ENCODE results near the gene DLG1.

Gene DLG1

GRCh38 chr3:196998966-196999760, 299.2 kb downstream of the DLG1 start:
- Histone ChIP-seq H3K9me2 (replicated peaks; ENCODE audit: insufficient read depth, low read length) (no peaks in the 10 kb centered on the region), H3K4me3 (ENCODE audit: low read length) (no peak overlapping the region), H3K36me3 (replicated peaks; ENCODE audit: insufficient read depth, low read length) (no peaks in the 10 kb centered on the region), H3K79me2 (ENCODE audit: low read length) (peaks cover 10% of the 10 kb centered on the region; the same call in 1 of the 2 replicates), H3K9me3 (replicated peaks; ENCODE audit: insufficient read depth, low read length) (no peaks in the 10 kb centered on the region), H3K4me2 (ENCODE audit: low read depth, low read length) (no peak overlapping the region), H3K9ac (ENCODE audit: low read length) (no peak overlapping the region), H3F3A (ENCODE audit: insufficient read depth, low read length) (peaks cover 11% of the 10 kb centered on the region; the same call in 1 of the 2 replicates), H4K20me1 (ENCODE audit: insufficient read depth, low read length) (no peaks in the 10 kb centered on the region), H2AFZ (ENCODE audit: low read length) (no peak overlapping the region), H3K27me3 (replicated peaks; ENCODE audit: insufficient read depth, low read length) (no peaks in the 10 kb centered on the region), H3K27ac (ENCODE audit: low read length) (no peak overlapping the region), H3K4me1 (ENCODE audit: low read length) (no peaks in the 10 kb centered on the region)
- DNase-seq, result no peak
- TF ChIP-seq CTCF (IDR thresholded peaks at IDR 0.05; ENCODE audit: low read length) (no peak), EZH2 (optimal IDR thresholded peaks at IDR 0.05; ENCODE audit: low read depth, low read length) (no peak), EZH2phosphoT487 (IDR thresholded peaks at IDR 0.05; ENCODE audit: low read length) (no peak)

DNA sequence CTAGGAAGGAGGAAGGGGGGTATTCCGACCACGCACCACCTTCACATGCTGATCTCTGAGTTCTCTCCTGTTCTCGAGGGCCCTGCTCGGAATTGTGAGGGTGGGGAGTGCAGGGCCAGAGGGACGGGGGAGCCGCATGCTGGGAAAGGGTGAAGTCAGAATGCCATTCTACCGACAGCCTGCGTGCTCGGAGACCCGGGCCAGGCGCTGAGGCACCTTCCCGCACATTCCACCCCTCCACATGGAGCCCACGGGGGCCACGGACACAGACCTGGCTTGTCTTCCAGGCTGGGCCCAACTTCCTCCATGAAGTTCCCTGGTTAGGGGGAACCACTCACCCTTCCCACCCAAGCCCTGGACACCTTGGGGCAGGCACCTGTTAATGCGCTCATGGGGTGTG, 301.1 kb downstream of the DLG1 start:
- Histone ChIP-seq H4K20me1 (ENCODE audit: insufficient read depth, low read length) (no peaks in the 10 kb centered on the region), H3K4me1 (ENCODE audit: low read length) (no peaks in the 10 kb centered on the region), H3F3A (ENCODE audit: insufficient read depth, low read length) (0 out of 2 replicates have a peak, but pooled peaks cover 4% of the 10 kb centered on the region), H3K4me3 (ENCODE audit: low read length) (no peak overlapping the region), H3K79me2 (ENCODE audit: low read length) (peaks cover 10% of the 10 kb centered on the region; the same call in 1 of the 2 replicates), H3K9me2 (replicated peaks; ENCODE audit: insufficient read depth, low read length) (no peaks in the 10 kb centered on the region), H3K36me3 (replicated peaks; ENCODE audit: insufficient read depth, low read length) (no peaks in the 10 kb centered on the region), H2AFZ (ENCODE audit: low read length) (no peak overlapping the region), H3K27me3 (replicated peaks; ENCODE audit: insufficient read depth, low read length) (no peaks in the 10 kb centered on the region), H3K9ac (ENCODE audit: low read length) (no peak overlapping the region), H3K9me3 (replicated peaks; ENCODE audit: insufficient read depth, low read length) (no peaks in the 10 kb centered on the region), H3K27ac (ENCODE audit: low read length) (no peak overlapping the region), H3K4me2 (ENCODE audit: low read depth, low read length) (no peak overlapping the region)
- TF ChIP-seq EZH2 (optimal IDR thresholded peaks at IDR 0.05; ENCODE audit: low read depth, low read length), result no peak
- no peak for DNase-seq

DNA sequence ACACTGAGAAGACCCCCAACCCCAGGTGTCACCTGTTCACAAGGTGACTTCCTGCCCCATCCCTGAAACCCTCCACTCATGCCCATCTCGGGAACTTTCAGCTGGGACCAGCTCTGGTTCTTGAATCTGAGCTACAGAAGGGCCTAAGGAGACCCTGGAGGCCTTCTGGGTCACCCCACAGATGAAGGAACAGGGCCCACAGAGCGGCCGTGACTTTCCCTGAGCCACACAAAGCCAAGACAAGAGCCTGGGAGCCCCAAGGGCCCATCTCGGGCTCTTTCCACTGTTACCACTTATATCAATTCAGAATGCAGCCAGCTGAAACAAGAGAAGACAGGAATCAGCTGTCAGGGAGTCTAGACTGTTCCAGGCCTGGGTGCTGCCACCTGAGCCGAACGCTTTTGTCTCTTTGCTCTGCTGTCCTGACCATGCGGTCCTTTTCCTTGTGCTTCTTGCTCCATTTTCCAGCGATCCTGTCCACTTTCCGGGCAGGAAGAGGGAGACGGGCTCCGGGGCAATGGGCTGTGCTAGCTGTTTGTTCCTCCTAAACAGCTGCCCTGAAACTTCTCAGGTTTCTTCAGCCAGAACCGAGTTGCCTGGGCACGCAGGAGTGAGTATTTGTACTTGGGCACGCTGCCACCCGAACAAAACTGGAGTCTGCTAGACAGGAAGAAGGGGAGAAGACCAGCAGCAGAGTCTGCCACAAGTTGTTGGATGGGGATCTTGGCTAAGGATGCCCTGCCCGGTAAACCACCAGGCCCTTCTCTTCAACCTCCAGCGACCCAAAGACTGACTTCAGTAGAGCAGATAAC, 301.8 kb downstream of the DLG1 start:
- no peak for TF ChIP-seq EZH2phosphoT487 (IDR thresholded peaks at IDR 0.05; ENCODE audit: low read length)
- TF ChIP-seq EZH2 (optimal IDR thresholded peaks at IDR 0.05; ENCODE audit: low read depth, low read length), result no peak
- TF ChIP-seq CTCF (IDR thresholded peaks at IDR 0.05; ENCODE audit: low read length), result no peak
- Histone ChIP-seq H3F3A (ENCODE audit: insufficient read depth, low read length) (no peaks in the 10 kb centered on the region), H3K4me1 (ENCODE audit: low read length) (no peaks in the 10 kb centered on the region), H3K36me3 (replicated peaks; ENCODE audit: insufficient read depth, low read length) (no peaks in the 10 kb centered on the region), H4K20me1 (ENCODE audit: insufficient read depth, low read length) (no peaks in the 10 kb centered on the region), H3K4me3 (ENCODE audit: low read length) (no peak overlapping the region), H2AFZ (ENCODE audit: low read length) (no peak overlapping the region), H3K27ac (ENCODE audit: low read length) (no peak overlapping the region), H3K27me3 (replicated peaks; ENCODE audit: insufficient read depth, low read length) (no peaks in the 10 kb centered on the region), H3K9me2 (replicated peaks; ENCODE audit: insufficient read depth, low read length) (no peaks in the 10 kb centered on the region), H3K4me2 (ENCODE audit: low read depth, low read length) (no peak overlapping the region), H3K79me2 (ENCODE audit: low read length) (peaks cover 6% of the 10 kb centered on the region; the same call in 1 of the 2 replicates), H3K9ac (ENCODE audit: low read length) (no peak overlapping the region), H3K9me3 (replicated peaks; ENCODE audit: insufficient read depth, low read length) (no peaks in the 10 kb centered on the region)
- DNase-seq, result no peak

Measured in MM.1S (cell line).